HUDEP-2 (cell line): ENCODE data around the gene SLC26A4.

Experiments used
- DNase-seq, 76 experiments: peaks; one replicate each; lab custom pipeline; 2025; ENCODE audit not compliant: unreplicated experiment in 76 of 76; lab: John Stamatoyannopoulos, UW

SLC26A4 gene

DNA sequence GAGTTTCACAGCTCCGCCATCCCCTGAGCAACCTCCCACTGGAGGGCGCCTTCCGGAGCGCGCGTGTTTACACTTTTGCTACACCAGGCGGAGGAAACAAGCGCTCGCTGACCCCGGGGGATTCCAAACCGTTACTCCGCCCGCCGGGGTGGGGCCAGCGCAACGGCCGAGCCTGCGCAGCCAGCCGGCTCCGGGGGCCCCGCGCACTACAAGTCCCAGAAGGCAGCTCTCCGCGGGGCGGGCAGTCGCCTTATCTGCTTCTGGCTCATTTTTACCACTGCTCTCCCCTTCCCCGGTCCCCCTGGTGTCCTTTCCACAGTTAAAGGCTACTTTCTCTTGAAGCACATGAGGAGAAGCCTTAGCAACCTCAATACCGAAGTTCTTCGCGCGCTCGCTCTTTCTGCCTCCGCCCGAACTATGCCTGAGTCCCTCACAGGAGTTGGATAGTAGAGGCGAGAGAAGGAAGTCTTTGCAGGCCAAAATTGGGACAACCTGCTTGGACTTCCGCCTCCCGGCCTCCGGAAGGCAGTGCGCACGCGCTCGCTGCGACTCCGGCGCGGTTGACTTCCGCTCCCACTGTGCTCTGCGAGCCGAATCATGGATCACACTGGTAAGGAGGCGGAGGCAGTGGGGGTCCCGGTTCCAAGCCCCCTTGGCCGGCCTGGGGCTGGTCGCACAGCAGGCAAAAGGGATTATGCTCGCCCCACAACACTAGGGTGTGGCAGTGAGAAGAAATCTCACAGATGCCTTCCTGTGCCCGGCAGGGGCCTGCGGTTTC is 83.1 kb downstream of the SLC26A4 start, which contains the start of gene CBLL1:
Gene CBLL1, plus strand, starts transcription at position 576 of the 778 bp plus-strand sequence. Its CDS starts 22 bp downstream, at position 598.
- peak; percentile 49 to 97 (median 94) for DNase-seq

DNA sequence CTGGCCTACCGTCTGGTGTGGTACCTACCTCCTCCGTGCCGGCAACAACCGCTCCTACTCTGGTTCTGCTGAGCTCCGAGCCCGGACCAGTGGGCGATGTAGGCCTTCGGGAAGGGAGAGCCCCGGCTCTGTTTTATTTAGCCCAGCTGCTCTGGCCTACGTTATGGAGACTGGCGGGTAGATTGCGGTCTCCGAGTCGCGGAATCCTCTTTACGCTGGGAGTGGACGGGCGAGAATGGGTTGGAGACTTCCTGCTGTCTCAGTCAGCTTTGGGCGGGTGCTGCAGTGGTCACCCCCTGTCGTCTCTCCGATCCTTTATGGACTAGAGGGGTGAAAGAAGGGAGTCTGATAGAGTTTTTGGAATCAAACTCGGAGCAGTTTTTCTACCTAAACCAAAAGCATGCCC is 83.7 kb downstream of the SLC26A4 start:
- peak in 19 of 76 experiments; percentile 31 to 80 (median 43) for DNase-seq

DNA sequence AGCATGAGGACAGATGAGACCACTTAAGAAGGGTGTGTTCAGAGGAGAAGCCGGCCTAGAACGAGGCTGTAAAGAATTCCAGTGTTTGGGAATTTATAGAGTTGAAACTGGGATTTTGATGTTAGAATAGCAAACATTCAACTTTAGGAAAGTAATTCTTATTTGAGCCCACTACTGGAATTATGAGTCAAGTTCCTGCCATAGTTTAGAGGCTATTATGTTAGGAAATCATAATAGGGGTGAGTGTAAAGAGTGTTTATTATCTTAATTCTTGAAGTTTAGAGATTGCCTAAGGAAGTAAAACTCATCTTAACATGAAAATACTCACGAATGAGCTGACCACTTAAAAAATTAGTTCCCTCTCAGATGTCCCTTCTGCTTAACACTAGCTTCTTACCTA is 85.4 kb downstream of the SLC26A4 start:
- no peak for DNase-seq

DNA sequence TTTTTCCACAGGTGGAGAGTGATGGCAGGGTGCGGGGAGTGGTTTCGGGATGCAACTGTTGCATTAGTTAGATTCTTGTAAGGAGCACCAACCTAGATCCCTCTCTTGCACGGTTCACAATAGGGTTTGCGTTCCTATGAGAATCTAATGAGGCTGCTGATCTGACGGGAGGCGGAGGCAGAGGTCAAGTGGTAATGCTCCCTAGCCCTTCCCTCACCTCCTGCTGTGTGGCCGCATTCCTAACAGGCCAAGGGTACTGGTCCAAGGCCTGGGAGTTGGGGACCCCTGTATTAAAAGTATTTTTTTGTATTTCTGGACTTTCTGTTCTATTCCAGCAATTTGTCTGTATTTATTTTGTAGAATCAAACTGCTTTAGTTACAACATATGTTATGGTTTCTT is 90.5 kb downstream of the SLC26A4 start:
- no peak for DNase-seq

DNA sequence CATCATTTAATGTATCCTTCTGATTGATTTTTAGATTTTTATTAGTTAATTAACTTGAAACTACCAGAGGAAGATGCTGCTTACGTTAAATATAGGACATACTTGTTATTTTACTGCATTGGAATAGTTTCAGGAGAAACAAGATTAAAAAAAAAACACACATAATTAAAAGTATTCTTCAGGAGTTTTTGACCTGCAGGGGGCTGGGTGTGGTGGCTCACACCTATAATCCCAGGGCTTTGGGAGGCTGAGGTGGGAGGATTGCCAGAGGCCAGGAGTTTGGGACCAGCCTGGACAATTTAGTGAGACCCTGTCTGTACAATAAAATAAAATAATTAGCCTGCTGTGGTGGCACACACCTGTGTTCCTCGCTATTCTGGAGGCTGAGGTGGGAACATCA is 94.0 kb downstream of the SLC26A4 start:
- no peak for DNase-seq

DNA sequence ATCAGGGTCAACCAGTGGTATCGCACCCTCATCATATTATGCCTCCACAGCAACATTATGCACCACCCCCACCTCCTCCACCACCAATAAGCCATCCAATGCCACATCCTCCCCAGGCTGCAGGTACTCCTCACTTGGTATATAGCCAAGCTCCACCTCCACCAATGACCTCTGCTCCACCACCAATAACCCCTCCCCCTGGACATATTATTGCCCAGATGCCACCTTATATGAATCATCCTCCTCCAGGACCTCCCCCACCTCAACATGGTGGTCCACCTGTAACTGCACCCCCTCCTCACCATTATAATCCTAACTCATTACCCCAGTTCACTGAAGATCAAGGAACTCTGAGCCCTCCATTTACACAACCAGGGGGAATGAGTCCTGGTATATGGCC is 98.0 kb downstream of the SLC26A4 start:
- DNase-seq: no peak

DNA sequence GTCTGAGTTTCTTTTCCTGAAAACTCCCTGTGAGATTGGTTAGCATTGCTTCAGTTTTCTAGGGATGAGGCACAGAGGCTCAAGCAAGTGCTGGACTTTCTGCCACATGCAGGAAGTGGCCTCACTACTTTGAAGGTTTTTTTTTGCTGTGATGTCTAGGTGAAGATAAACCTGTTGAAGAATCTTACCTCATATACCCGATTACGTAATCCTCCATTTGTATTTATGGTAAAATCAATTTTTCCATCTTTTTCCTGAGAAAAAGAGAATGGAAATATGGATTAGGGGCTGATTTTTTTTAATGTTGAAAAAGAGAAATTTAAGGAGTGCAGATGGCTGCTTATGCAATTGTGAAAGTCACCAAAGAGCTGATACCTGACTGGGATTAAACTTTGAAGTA is 106.8 kb downstream of the SLC26A4 start:
- DNase-seq: no peak
